ENCODE results near the gene MAN2B2. TPM values are rescaled to one million over a fixed set of nuclear protein-coding genes. Genes with fewer than 3 reads are reported as not detected.

MAN2B2 gene
- total RNA-seq, 4 donors from 2014 or later = 23.1 to 41.2 (median 32.5) TPM

- Histone ChIP-seq H3K27me3 (no peaks in the 10 kb centered on the region), H3K36me3 (no peaks in the 10 kb centered on the region)
These were observed 24.2 kb upstream of the MAN2B2 start for GRCh38 chr4:6550821-6551220.

GRCh38 chr4:6551660-6552059 is 23.3 kb upstream of the MAN2B2 start:
- Histone ChIP-seq H3K4me3 (no peak overlapping the region), H3K27me3 (no peaks in the 10 kb centered on the region), H3K36me3 (no peaks in the 10 kb centered on the region), H3K4me1 (no peaks in the 10 kb centered on the region), H3K27ac (no peak overlapping the region), H3K9me3 (peaks cover 0 to 14% (median 0%) of the 10 kb centered on the region in 4 donors)
- DNase-seq = no peak
- TF ChIP-seq POLR2A (IDR thresholded peaks at IDR 0.05) (no peak), CTCF (IDR thresholded peaks at IDR 0.05) (no peak)

More at GRCh38 chr4:6550821-6551220, 24.2 kb upstream of the MAN2B2 start:
- Histone ChIP-seq H3K9me3 (peaks cover 0 to 14% (median 0%) of the 10 kb centered on the region in 4 donors), H3K4me3 (no peak overlapping the region), H3K27ac (no peak overlapping the region), H3K4me1 (no peaks in the 10 kb centered on the region)
- no peak for DNase-seq
- TF ChIP-seq CTCF (IDR thresholded peaks at IDR 0.05) = no peak
- no peak for TF ChIP-seq POLR2A (IDR thresholded peaks at IDR 0.05)

- Histone ChIP-seq H3K27ac (no peak overlapping the region), H3K4me1 (no peaks in the 10 kb centered on the region), H3K36me3 (no peaks in the 10 kb centered on the region), H3K27me3 (no peaks in the 10 kb centered on the region), H3K4me3 (no peak overlapping the region), H3K9me3 (peaks cover 0 to 14% (median 0%) of the 10 kb centered on the region in 4 donors)
- TF ChIP-seq POLR2A (IDR thresholded peaks at IDR 0.05) (no peak), CTCF (IDR thresholded peaks at IDR 0.05) (no peak)
- no peak for DNase-seq
These were observed 19.5 kb upstream of the MAN2B2 start for GRCh38 chr4:6555519-6555918.

GRCh38 chr4:6556263-6556662 is 18.7 kb upstream of the MAN2B2 start:
- Histone ChIP-seq H3K36me3 (no peaks in the 10 kb centered on the region), H3K27me3 (no peaks in the 10 kb centered on the region), H3K9me3 (peaks cover 0 to 10% (median 0%) of the 10 kb centered on the region in 4 donors), H3K27ac (no peak overlapping the region), H3K4me3 (no peak overlapping the region), H3K4me1 (no peaks in the 10 kb centered on the region)
- DNase-seq = no peak
- TF ChIP-seq POLR2A (IDR thresholded peaks at IDR 0.05) = no peak
- TF ChIP-seq CTCF (IDR thresholded peaks at IDR 0.05) = no peak

- H3K27ac ChIP-seq = no peak overlapping the region
- TF ChIP-seq POLR2A (IDR thresholded peaks at IDR 0.05) (no peak), CTCF (IDR thresholded peaks at IDR 0.05) (no peak)
- H3K9me3 ChIP-seq = peaks cover 0 to under 1% (median 0%) of the 10 kb centered on the region in 4 donors
- no peak overlapping the region for H3K4me3 ChIP-seq
- H3K36me3 ChIP-seq = no peaks in the 10 kb centered on the region
- H3K27me3 ChIP-seq = peaks cover 0 to 6% of the 10 kb centered on the region in 2 donors
- H3K4me1 ChIP-seq = no peaks in the 10 kb centered on the region
- DNase-seq = no peak
These were observed 17.8 kb upstream of the MAN2B2 start for GRCh38 chr4:6557185-6557584.

GRCh38 chr4:6557856-6558255 is 17.1 kb upstream of the MAN2B2 start:
- DNase-seq = no peak
- H3K27ac ChIP-seq = no peak overlapping the region
- peaks cover 0 to 3% (median under 1%) of the 10 kb centered on the region in 4 donors for H3K4me1 ChIP-seq
- no peaks in the 10 kb centered on the region for H3K9me3 ChIP-seq
- TF ChIP-seq POLR2A (IDR thresholded peaks at IDR 0.05) (no peak), CTCF (IDR thresholded peaks at IDR 0.05) (no peak)
- H3K27me3 ChIP-seq = peaks cover 0 to 12% of the 10 kb centered on the region in 2 donors
- no peak overlapping the region for H3K4me3 ChIP-seq
- no peaks in the 10 kb centered on the region for H3K36me3 ChIP-seq
